ENCODE measurements around the gene DPM3.

DPM3 gene

DNA sequence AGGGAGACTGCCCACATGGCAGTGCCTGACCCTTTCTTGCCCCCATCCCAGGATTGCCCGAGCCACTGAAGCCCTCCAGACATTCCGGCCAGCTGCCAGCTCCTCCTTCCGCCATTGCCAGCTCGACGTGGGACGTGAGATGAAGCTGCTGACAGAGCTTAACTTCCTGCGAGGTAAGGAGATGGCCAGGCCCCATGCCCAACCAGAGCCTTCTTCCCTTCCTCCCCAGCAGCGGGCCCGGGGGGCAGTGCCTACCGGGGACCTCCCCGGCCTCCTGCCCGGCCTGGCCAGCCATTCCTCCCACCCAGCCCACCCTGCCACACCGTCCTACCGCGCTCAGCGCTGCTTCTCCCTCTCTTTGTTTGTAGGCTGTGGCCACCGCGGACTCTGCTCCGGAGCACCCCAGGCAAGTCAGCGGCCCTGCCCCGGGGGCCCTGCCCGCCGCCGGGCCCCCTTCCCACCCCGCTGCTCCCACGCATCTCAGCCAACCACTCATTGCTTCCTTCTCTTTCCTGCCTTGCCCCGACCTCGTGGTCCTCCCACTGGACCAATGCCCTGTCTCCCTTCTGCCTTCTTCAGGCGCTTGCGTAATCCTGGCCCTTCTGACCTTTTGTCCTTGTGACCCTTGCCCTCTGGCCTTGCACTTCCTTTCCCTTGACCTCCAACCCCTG is 38.2 kb upstream of the DPM3 start:
- H3K9me3 ChIP-seq (replicated peaks; ENCODE audit: insufficient read depth, low read length): no peaks in the 10 kb centered on the region
- no peak overlapping the region for H2AFZ ChIP-seq (ENCODE audit: low read length)
- TF ChIP-seq, protein P1, sequence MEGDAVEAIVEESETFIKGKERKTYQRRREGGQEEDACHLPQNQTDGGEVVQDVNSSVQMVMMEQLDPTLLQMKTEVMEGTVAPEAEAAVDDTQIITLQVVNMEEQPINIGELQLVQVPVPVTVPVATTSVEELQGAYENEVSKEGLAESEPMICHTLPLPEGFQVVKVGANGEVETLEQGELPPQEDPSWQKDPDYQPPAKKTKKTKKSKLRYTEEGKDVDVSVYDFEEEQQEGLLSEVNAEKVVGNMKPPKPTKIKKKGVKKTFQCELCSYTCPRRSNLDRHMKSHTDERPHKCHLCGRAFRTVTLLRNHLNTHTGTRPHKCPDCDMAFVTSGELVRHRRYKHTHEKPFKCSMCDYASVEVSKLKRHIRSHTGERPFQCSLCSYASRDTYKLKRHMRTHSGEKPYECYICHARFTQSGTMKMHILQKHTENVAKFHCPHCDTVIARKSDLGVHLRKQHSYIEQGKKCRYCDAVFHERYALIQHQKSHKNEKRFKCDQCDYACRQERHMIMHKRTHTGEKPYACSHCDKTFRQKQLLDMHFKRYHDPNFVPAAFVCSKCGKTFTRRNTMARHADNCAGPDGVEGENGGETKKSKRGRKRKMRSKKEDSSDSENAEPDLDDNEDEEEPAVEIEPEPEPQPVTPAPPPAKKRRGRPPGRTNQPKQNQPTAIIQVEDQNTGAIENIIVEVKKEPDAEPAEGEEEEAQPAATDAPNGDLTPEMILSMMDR (IDR thresholded peaks at IDR 0.05; ENCODE audit: low read length): no peak
- TF ChIP-seq EZH2phosphoT487 (IDR thresholded peaks at IDR 0.05; ENCODE audit: low read length): no peak
- no peak for TF ChIP-seq EZH2 (optimal IDR thresholded peaks at IDR 0.05; ENCODE audit: low read depth, low read length)
- no peaks in the 10 kb centered on the region for H3K9me2 ChIP-seq (replicated peaks; ENCODE audit: insufficient read depth, low read length)
- no peak overlapping the region for H3K9ac ChIP-seq (ENCODE audit: low read length)
- H3K4me1 ChIP-seq (ENCODE audit: low read length): peaks cover 10% of the 10 kb centered on the region
- no peak overlapping the region for H3K4me3 ChIP-seq (ENCODE audit: low read length)
- no peaks in the 10 kb centered on the region for H4K20me1 ChIP-seq (ENCODE audit: insufficient read depth, low read length)
- H3K4me2 ChIP-seq (ENCODE audit: low read depth, low read length): no peak overlapping the region
- H3F3A ChIP-seq (ENCODE audit: insufficient read depth, low read length): no peaks in the 10 kb centered on the region
- no peaks in the 10 kb centered on the region for H3K79me2 ChIP-seq (ENCODE audit: low read length)
- H3K27ac ChIP-seq (ENCODE audit: low read length): no peak overlapping the region
- peaks cover 65% of the 10 kb centered on the region for H3K27me3 ChIP-seq (replicated peaks; ENCODE audit: insufficient read depth, low read length)
- H3K36me3 ChIP-seq (replicated peaks; ENCODE audit: insufficient read depth, low read length): no peaks in the 10 kb centered on the region
- DNase-seq: no peak

DNA sequence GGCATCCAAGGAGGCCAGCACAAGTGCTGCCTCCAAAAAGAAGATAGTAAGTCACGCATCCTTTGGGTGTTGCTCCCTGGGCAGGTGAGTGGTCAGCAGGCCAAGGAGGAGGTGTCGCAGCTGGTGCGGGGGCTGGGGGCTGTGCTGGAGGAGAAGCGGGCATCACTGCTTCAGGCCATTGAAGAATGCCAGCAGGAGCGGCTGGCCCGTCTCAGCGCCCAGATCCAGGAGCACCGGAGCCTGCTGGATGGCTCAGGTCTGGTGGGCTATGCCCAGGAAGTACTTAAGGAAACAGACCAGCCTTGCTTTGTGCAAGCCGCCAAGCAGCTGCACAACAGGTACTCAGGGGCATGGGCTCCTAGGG is 37.6 kb upstream of the DPM3 start:
- no peaks in the 10 kb centered on the region for H3K36me3 ChIP-seq (replicated peaks; ENCODE audit: insufficient read depth, low read length)
- peaks cover 59% of the 10 kb centered on the region for H3K27me3 ChIP-seq (replicated peaks; ENCODE audit: insufficient read depth, low read length)
- no peaks in the 10 kb centered on the region for H3F3A ChIP-seq (ENCODE audit: insufficient read depth, low read length)
- DNase-seq: no peak
- H3K9ac ChIP-seq (ENCODE audit: low read length): no peak overlapping the region
- H3K27ac ChIP-seq (ENCODE audit: low read length): no peak overlapping the region
- no peaks in the 10 kb centered on the region for H3K9me2 ChIP-seq (replicated peaks; ENCODE audit: insufficient read depth, low read length)
- peaks cover 13% of the 10 kb centered on the region for H3K4me1 ChIP-seq (ENCODE audit: low read length)
- TF ChIP-seq EZH2 (optimal IDR thresholded peaks at IDR 0.05; ENCODE audit: low read depth, low read length) (no peak), EZH2phosphoT487 (IDR thresholded peaks at IDR 0.05; ENCODE audit: low read length) (no peak)
- TF ChIP-seq, protein P1 (IDR thresholded peaks at IDR 0.05; ENCODE audit: low read length): no peak
- peaks cover 2% of the 10 kb centered on the region for H3K79me2 ChIP-seq (ENCODE audit: low read length)
- H3K4me3 ChIP-seq (ENCODE audit: low read length): no peak overlapping the region
- no peak overlapping the region for H2AFZ ChIP-seq (ENCODE audit: low read length)
- no peaks in the 10 kb centered on the region for H3K9me3 ChIP-seq (replicated peaks; ENCODE audit: insufficient read depth, low read length)
- no peak overlapping the region for H3K4me2 ChIP-seq (ENCODE audit: low read depth, low read length)
- no peaks in the 10 kb centered on the region for H4K20me1 ChIP-seq (ENCODE audit: insufficient read depth, low read length)

DNA sequence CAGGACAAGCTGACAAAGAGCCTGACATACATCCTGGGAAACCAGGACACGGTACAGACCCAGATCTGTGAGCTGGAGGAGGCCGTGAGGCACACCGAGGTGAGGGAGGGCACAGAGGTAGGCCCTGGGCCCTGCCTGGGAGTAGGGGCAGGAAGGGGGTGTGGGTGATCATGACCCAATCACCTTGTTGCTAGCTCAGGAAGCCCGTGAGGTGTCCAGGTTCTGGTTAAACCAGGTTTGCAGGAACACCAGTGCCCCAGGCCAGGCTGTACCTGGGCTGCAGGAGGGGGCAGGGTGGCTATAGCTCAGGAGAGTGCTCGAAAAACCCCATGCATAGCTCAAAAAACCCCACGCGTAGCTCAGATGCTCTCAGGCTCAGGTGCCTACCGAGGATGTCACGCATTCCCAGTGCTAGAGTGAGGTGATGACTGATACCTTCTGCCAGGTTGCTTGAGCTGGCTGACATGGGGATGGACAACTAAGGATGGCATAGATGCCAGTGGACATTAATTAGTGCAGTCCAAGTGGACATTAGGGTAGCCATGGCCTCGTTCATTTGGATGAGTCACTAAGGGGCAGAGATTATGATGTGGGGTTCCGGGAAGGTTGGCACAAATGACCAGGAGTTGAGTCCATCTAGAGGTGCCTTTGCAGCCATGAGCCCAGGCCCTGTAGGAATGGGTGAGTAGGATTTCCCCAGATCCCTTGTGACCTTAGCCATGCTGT is 37.0 kb upstream of the DPM3 start:
- peaks cover 7% of the 10 kb centered on the region for H3K79me2 ChIP-seq (ENCODE audit: low read length)
- TF ChIP-seq EZH2phosphoT487 (IDR thresholded peaks at IDR 0.05; ENCODE audit: low read length) (no peak), EZH2 (optimal IDR thresholded peaks at IDR 0.05; ENCODE audit: low read depth, low read length) (no peak)
- TF ChIP-seq, protein P1 (IDR thresholded peaks at IDR 0.05; ENCODE audit: low read length): no peak
- no peaks in the 10 kb centered on the region for H3K9me3 ChIP-seq (replicated peaks; ENCODE audit: insufficient read depth, low read length)
- H3K36me3 ChIP-seq (replicated peaks; ENCODE audit: insufficient read depth, low read length): no peaks in the 10 kb centered on the region
- DNase-seq: no peak
- no peak overlapping the region for H2AFZ ChIP-seq (ENCODE audit: low read length)
- no peaks in the 10 kb centered on the region for H4K20me1 ChIP-seq (ENCODE audit: insufficient read depth, low read length)
- H3K27me3 ChIP-seq (replicated peaks; ENCODE audit: insufficient read depth, low read length): peaks cover 57% of the 10 kb centered on the region
- no peak overlapping the region for H3K9ac ChIP-seq (ENCODE audit: low read length)
- H3K4me3 ChIP-seq (ENCODE audit: low read length): no peak overlapping the region
- no peaks in the 10 kb centered on the region for H3F3A ChIP-seq (ENCODE audit: insufficient read depth, low read length)
- no peak overlapping the region for H3K27ac ChIP-seq (ENCODE audit: low read length)
- no peaks in the 10 kb centered on the region for H3K9me2 ChIP-seq (replicated peaks; ENCODE audit: insufficient read depth, low read length)
- no peak overlapping the region for H3K4me2 ChIP-seq (ENCODE audit: low read depth, low read length)
- H3K4me1 ChIP-seq (ENCODE audit: low read length): peaks cover 14% of the 10 kb centered on the region
